ENCODE results near the gene CDKN1C. TPM values are rescaled to one million over a fixed set of nuclear protein-coding genes. Genes with fewer than 3 reads are reported as not detected.

CDKN1C gene
- total RNA-seq, 1 donor from 2014 or later: 34.8 TPM

DNA sequence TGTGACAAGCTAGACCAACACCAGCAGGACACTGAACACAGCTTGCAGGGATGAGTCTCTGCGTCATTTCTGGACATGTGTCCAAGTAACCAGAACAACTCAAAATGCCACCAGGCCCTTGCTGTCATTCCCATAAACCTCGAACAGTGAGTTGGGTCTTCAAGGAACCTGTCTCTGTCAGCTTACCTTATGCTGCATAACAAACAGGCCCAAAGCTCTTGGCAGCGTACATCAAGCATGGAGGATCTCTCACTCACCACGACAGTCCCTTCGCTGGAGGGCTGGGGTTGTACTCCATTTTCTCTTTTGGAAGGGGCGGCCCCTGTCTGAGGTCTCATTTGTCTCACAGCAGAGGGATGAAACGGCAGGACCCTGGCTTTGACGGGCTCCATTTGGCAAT, 6.8 kb downstream of the CDKN1C start:
- Histone ChIP-seq H3K27me3 (ENCODE audit: control insufficient read depth, insufficient read depth, low read length) (peaks cover under 1% of the 10 kb centered on the region), H3K4me3 (ENCODE audit: low read depth, low read length) (no peak overlapping the region), H3K36me3 (ENCODE audit: control insufficient read depth, insufficient read depth, low read length) (no peaks in the 10 kb centered on the region)
- TF ChIP-seq, protein P1, sequence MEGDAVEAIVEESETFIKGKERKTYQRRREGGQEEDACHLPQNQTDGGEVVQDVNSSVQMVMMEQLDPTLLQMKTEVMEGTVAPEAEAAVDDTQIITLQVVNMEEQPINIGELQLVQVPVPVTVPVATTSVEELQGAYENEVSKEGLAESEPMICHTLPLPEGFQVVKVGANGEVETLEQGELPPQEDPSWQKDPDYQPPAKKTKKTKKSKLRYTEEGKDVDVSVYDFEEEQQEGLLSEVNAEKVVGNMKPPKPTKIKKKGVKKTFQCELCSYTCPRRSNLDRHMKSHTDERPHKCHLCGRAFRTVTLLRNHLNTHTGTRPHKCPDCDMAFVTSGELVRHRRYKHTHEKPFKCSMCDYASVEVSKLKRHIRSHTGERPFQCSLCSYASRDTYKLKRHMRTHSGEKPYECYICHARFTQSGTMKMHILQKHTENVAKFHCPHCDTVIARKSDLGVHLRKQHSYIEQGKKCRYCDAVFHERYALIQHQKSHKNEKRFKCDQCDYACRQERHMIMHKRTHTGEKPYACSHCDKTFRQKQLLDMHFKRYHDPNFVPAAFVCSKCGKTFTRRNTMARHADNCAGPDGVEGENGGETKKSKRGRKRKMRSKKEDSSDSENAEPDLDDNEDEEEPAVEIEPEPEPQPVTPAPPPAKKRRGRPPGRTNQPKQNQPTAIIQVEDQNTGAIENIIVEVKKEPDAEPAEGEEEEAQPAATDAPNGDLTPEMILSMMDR (IDR thresholded peaks at IDR 0.05; ENCODE audit: insufficient read depth, low read length, poor library complexity, severe bottlenecking): no peak
- DNase-seq (ENCODE audit: low read depth): no peak

DNA sequence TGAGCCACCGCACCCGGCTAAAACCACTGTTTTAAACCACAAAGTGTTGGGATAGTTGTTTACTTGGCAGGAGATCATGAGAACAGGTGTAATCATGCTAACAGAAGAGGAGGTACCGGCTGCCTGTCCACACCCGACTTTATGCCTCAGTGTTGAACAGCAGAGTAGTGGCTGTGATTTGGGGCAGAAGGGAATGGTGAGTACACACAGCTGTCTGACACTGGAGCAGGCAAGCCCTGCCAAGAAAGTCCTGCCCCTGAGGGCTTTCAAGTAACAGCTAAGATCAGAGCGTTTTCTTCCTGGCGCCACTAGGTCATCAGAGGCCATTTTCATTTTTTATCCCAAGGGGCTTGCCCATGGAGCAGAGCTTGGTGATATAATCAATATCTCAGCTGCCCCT, 8.1 kb downstream of the CDKN1C start:
- no peaks in the 10 kb centered on the region for H3K36me3 ChIP-seq (ENCODE audit: control insufficient read depth, insufficient read depth, low read length)
- TF ChIP-seq, protein P1 (IDR thresholded peaks at IDR 0.05; ENCODE audit: insufficient read depth, low read length, poor library complexity, severe bottlenecking): no peak
- no peaks in the 10 kb centered on the region for H3K27me3 ChIP-seq (ENCODE audit: control insufficient read depth, insufficient read depth, low read length)
- no peak overlapping the region for H3K4me3 ChIP-seq (ENCODE audit: low read depth, low read length)
- DNase-seq (ENCODE audit: low read depth): no peak

DNA sequence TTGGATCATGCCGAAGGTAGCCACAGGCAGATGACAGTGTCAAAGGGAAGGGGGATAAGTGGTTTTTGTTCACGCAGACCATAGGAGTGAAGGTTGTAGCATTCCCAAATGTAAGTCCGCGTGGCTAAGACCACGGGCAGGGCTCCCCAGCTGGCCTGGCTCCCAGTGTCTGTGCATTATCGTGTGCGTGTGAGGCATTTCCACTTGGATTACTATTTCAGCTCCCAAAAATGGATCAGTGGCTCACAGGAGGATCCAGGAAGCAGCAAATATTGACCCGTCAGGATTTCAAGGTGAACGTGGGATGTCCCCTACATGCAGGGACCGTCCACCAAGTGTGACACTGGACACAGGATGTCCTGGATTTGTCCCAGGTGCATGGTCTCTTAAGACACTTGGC, 10.6 kb downstream of the CDKN1C start:
- peaks cover 14% of the 10 kb centered on the region for H3K27me3 ChIP-seq (ENCODE audit: control insufficient read depth, insufficient read depth, low read length)
- DNase-seq (ENCODE audit: low read depth): no peak
- no peaks in the 10 kb centered on the region for H3K36me3 ChIP-seq (ENCODE audit: control insufficient read depth, insufficient read depth, low read length)
- TF ChIP-seq, protein P1 (IDR thresholded peaks at IDR 0.05; ENCODE audit: insufficient read depth, low read length, poor library complexity, severe bottlenecking): no peak
- no peak overlapping the region for H3K4me3 ChIP-seq (ENCODE audit: low read depth, low read length)

DNA sequence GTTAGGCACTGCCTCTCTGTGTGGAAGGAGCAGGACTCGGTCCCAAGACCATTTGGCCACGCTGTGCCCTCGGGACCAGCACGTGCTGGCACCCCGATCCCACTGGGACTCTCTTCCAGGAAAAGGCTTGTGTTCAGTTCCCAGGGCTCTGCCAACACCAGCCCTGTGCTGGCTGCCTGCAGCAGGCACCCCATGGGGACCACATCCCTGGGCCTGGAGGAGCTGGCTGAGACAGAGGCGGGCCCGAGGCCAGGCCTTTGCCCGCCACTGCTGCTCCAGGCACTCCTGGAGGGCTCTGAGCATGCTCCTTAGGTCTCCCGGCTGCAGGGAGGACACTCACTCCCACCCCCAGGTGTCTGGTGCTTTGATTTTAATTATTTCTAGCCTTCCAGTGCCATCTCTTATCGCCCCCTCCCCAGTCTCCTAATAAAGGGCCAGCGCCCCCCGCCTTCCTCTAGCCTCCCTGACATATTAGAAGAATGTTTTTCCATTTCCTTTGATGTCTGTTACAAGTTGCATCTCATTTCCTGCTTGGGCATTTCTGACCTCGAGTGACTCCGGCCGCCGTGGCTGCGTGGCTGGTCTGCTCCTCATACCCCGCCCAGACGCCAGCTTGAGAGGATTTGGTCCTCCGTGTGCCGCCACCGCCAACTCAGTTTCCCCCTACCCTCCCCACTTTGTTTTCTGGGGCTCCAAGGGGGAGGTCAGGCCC, 14.4 kb downstream of the CDKN1C start:
- Histone ChIP-seq H3K4me3 (ENCODE audit: low read depth, low read length) (no peak overlapping the region), H3K36me3 (ENCODE audit: control insufficient read depth, insufficient read depth, low read length) (no peaks in the 10 kb centered on the region), H3K27me3 (ENCODE audit: control insufficient read depth, insufficient read depth, low read length) (peaks cover 41% of the 10 kb centered on the region)
- DNase-seq (ENCODE audit: low read depth): no peak
- TF ChIP-seq, protein P1 (IDR thresholded peaks at IDR 0.05; ENCODE audit: insufficient read depth, low read length, poor library complexity, severe bottlenecking): no peak

DNA sequence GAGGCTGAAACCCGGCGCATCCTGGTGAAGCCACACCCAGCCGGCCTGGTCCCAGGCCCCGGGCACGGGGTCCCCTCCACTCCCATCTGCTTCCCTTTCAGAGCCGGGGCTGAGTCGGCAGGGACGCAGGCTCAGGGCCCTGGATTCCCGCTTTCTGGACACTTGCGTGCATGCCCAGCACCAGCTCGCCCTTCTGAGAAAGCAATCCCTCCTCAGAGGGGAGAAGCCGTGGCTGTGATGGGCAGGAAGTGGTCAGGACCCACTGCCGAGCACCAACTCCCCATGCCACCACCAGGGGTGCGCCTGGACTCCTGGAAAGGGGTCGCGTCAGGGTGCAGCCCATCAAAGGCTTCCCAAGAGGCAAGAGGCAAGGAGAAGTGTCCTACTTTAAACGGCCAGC, 15.1 kb downstream of the CDKN1C start:
- TF ChIP-seq, protein P1 (IDR thresholded peaks at IDR 0.05; ENCODE audit: insufficient read depth, low read length, poor library complexity, severe bottlenecking): peak; percentile 9
- Histone ChIP-seq H3K36me3 (ENCODE audit: control insufficient read depth, insufficient read depth, low read length) (no peaks in the 10 kb centered on the region), H3K27me3 (ENCODE audit: control insufficient read depth, insufficient read depth, low read length) (peaks cover 41% of the 10 kb centered on the region), H3K4me3 (ENCODE audit: low read depth, low read length) (no peak overlapping the region)
- no peak for DNase-seq (ENCODE audit: low read depth)

Measured in kidney epithelial cell (primary cell).